NCI-H2171 treated with DMSO at 0.1 percent for 48 hours (cell line): ENCODE measurements around the gene GCK.

Source experiments
- DNase-seq: peaks from one replicate; lab custom pipeline; 2025; lab: John Stamatoyannopoulos, UW

GCK gene

GRCh38 chr7:44117801-44118429, 71.3 kb downstream of the GCK start:
- no peak for DNase-seq

DNA sequence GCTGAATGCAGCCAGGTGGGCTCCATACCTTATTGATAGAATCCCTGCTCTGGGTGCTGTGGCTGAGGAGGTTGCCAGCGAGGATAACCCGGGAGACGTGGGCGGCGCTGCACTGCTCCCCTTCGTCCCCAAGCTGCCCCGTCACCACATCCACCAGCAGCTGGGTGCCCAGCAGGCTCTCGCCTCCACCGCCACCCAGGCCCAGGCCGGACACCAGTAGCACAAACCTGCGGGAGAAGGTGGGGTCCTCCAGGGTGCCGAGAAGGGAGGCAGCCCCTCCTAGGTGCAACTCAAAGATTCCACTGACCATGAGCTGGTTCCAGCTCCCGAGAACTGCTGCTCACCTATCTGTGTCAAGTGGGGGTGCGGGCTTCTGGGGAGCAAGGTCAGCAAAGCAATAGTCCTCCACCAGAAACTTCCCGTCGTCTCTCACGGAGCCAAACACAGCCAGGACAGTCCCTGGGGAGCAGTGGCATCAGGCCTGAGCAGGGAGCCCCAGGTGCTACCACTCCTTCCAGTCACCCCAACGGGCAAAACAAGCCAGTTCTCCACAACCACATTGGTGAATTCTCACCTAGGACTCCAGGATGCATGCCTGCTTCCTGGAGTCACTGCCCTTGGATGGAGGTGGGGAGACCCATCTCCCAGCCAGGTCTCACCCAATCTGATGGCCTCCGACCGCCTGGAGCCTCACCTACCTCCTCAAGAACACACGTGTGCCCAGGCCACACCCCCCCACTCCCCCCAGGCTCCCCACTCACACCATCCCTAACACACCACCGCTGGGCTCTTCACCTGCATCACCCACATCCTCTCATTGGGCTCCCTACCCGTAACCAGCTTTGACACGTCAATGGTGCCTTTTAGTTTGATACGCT, 72.2 kb downstream of the GCK start:
- DNase-seq = no peak

DNA sequence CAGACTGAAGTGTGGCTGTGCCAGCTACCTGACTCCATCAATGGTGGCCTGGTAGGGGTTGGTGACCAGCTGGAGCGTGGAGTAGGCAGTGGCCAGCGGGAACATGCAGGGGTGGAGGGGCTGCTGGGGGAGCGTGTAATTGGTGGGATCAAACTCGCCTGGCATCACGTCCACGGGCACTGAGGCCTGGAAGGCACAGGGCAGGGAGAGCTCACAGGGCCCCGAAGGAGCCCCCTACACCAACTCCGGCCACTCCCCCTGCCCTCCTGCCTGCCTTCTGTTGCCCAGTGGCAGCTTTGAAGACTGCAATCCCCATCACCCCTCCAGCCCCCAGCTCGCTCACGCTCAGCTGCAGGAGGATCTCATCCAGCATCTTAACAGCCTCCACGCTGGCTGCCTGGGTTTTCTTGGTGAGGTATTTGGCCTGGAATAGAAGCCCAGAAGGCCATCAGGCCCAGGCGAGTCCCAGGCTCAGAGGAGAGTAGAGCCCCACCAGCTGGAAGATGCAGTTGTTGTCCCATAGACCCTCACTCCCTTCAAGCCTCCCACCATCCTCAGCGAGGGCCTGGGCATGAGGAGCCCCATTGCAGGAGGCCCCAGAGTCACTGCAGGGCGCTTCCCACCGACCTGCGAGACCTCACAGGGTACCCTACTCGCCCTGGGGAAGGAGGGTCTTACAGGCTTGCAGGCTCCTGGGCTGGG, 73.0 kb downstream of the GCK start:
- DNase-seq = no peak

- no peak for DNase-seq
These were observed 74.5 kb downstream of the GCK start for GRCh38 chr7:44114586-44115310.

DNA sequence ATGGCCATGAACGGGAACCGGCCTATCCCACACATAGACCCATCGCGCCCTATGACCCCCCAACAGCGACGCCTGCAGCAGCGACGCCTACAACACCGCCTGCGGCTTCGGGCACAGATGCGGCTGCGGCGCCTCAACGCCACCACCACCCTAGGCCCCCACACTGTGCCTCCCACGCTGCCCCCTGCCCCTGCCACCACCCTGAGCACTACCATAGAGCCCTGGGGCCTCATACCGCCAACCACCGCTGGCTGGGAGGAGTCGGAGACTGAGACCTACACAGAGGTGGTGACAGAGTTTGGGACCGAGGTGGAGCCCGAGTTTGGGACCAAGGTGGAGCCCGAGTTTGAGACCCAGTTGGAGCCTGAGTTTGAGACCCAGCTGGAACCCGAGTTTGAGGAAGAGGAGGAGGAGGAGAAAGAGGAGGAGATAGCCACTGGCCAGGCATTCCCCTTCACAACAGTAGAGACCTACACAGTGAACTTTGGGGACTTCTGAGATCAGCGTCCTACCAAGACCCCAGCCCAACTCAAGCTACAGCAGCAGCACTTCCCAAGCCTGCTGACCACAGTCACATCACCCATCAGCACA, 75.4 kb downstream of the GCK start:
- no peak for DNase-seq

GRCh38 chr7:44112997-44113763, 76.1 kb downstream of the GCK start:
- DNase-seq = no peak

- no peak for DNase-seq
These were observed 76.8 kb downstream of the GCK start for GRCh38 chr7:44112231-44112996.

DNA sequence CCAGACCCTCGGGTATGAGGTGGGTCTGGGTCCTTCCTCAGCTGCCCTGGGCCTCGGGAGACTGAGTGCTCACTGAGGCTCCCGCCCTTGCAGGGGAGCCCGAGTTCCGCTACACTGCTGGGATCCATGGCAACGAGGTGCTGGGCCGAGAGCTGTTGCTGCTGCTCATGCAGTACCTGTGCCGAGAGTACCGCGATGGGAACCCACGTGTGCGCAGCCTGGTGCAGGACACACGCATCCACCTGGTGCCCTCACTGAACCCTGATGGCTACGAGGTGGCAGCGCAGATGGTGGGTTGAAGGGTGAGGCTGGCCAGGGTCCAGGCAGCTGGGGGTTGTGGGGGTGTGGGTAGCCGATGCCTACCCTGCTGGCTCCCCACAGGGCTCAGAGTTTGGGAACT, 77.5 kb downstream of the GCK start:
- peak; percentile 49 for DNase-seq

- DNase-seq = no peak
These were observed 78.3 kb downstream of the GCK start for GRCh38 chr7:44110719-44111635.

- DNase-seq = no peak
These were observed 79.2 kb downstream of the GCK start for GRCh38 chr7:44109991-44110390.

- no peak for DNase-seq
These were observed 80.2 kb downstream of the GCK start for GRCh38 chr7:44108768-44109750.

DNA sequence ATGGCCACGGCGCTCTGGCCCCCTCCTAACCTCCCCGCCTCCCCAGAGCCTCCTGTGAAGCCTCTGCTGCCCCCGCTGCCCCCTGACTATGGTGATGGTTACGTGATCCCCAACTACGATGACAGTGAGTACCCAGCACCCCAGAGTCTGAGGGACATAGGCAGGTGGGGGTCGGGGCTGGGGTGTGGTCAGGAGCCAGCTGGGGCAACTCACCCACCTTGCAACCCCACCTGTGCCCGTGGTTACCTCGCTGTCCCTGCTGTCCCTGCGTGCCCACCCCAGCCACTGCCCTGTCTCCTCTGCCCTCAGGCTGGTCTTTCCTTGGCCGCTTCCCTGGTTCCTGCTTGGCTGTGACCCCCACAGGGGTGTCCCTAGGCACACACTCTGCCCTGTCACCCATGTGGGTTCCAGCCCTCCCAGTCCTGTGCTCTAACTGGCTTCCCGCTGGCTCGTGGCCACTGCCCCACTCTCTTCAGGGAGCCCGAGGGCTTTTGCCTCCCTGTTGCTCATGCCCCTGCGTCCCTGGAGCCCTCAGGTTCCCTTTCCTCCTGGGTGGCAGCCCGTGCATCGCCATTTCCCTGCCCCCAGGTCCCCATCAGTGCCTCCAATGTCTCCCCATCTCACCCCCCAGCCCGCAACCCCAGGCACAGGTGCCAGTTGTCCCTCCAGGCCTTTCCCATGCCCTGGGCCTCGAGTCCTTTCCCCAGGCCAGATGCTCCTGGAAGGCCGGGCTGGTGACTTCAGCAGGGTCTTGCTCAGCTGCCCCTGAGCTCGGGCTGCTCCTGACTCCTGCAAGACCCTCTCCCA, 81.1 kb downstream of the GCK start:
- DNase-seq = no peak

DNA sequence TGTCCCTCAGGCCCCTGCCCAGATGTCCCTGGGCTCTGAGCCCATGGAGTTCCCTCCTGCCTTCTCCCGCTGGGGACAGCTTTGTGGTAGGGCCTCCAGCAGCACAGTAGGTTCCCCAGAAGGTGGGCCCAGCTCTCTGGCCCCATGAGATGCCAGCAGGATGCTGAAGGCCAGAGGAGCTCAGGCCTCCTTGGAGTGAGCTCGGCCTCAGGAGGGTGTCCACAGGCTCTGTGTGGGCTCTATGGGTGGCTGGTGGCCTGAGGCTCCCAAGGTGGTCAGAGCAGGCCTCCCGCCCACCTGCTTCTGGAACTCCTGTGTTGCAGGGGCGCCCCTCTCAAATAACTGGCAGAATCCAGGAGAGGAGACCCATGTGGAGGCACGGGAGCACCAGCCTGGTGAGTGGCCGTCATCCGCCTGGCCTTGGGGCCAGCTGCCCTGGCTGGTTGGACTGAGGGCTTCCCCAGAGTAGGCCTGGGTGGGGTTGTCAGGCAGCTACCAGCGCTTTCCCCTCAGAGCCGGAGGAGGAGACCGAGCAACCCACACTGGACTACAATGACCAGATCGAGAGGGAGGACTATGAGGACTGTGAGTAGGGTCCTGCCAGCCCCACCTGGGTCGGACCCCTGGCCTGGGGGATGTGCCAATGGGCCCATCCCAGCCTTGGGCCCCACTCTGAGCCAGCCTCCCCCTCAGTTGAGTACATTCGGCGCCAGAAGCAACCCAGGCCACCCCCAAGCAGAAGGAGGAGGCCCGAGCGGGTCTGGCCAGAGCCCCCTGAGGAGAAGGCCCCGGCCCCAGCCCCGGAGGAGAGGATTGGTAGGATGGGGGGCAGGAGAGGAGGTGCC, 81.9 kb downstream of the GCK start:
- no peak for DNase-seq

DNA sequence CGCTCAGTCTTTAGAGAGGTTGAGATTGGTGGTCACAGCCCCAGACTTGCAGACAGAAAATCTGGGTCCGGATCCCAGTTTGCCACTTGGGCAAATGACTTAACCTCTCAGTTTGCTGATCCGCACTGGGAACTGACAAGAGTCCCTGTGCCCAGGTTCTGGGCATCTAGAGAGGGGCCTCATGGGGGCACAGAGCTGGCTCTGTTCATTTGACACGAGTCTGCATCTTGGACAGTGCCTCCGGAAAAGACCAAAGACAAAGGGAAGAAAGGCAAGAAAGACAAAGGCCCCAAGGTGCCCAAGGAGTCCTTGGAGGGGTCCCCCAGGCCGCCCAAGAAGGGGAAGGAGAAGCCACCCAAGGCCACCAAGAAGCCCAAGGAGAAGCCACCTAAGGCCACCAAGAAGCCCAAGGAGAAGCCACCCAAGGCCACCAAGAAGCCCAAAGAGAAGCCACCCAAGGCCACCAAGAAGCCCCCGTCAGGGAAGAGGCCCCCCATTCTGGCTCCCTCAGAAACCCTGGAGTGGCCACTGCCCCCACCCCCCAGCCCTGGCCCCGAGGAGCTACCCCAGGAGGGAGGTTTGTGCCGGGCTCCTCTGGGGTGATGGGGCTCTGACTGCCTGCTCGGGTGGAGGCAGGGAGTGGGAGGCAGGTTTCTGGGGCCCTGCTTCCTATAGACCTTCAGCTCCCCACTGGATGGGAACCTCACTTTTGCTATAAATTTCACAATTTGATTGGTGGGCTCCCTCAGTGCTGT, 82.8 kb downstream of the GCK start:
- DNase-seq = no peak

DNA sequence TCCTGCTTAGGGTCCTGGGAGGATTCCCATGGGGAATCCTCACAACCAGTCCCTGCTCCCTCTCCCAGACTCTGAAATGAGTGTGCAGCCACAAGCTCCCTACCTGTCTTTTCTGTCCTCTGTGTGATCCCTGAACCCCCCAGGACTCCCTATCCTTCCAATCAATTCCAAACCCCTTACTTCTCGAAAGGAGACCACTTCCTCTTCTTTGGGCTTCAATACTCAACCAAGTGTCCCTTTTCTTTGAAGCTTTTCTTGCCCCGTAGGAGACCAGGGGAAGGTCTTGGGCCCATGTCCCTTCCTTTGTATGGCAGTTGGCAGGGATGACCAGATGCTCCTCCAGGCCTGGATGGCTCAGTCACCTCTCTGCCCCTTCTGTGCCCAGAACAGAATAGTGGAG, 83.4 kb downstream of the GCK start:
- DNase-seq = no peak
